MM.1S (cell line): Measurements from ENCODE around the gene MPPED1.

Experiments used
- DNase-seq: peaks from one replicate; pipeline ENCODE4 v3.0.0-alpha.2; 2015
- H2AFZ ChIP-seq: fragments of 300-600 bp; sonication (generic); 2 replicates; pipeline ENCODE4 v1.6.0; 2016; ENCODE audit warnings: antibody characterized with exemption, low read length
- H3F3A ChIP-seq: fragments of 300-600 bp; sonication (generic); 2 replicates; pipeline ENCODE4 v1.6.1; 2016; ENCODE audit warnings: mild to moderate bottlenecking, antibody characterized with exemption, low read length, moderate library complexity, mixed read lengths; ENCODE audit not compliant: insufficient read depth
- H3K27ac ChIP-seq: fragments of 300-600 bp; sonication (generic); 2 replicates; pipeline ENCODE4 v1.5.1; 2016; ENCODE audit warnings: mild to moderate bottlenecking, low read length
- H3K27me3 ChIP-seq: fragments of 300-600 bp; sonication (generic); replicated peaks from 2 replicates; pipeline ENCODE4 v1.6.0; 2016; ENCODE audit warnings: low read length; ENCODE audit not compliant: insufficient read depth
- H3K36me3 ChIP-seq: fragments of 300-600 bp; sonication (generic); replicated peaks from 2 replicates; pipeline ENCODE4 v1.6.1; 2016; ENCODE audit warnings: mild to moderate bottlenecking, low read length, mixed read lengths; ENCODE audit not compliant: insufficient read depth
- H3K4me1 ChIP-seq: fragments of 300-600 bp; sonication (generic); 2 replicates; pipeline ENCODE4 v1.6.1; 2016; ENCODE audit warnings: low read length, mixed read lengths
- H3K4me2 ChIP-seq: fragments of 300-600 bp; sonication (generic); 2 replicates; pipeline ENCODE4 v1.6.0; 2016; ENCODE audit warnings: low read depth, low read length
- H3K4me3 ChIP-seq: fragments of 300-600 bp; sonication (generic); 2 replicates; pipeline ENCODE4 v1.5.1; 2016; ENCODE audit warnings: low read length, mixed read lengths
- H3K79me2 ChIP-seq: fragments of 300-600 bp; sonication (generic); 2 replicates; pipeline ENCODE4 v1.6.1; 2016; ENCODE audit warnings: mixed run types, low read length, mixed read lengths
- H3K9ac ChIP-seq: fragments of 300-600 bp; sonication (generic); 2 replicates; pipeline ENCODE4 v1.6.1; 2016; ENCODE audit warnings: low read length, mixed read lengths
- H3K9me2 ChIP-seq: fragments of 300-600 bp; sonication (generic); replicated peaks from 2 replicates; pipeline ENCODE4 v1.6.1; 2016; ENCODE audit warnings: mild to moderate bottlenecking, low read length, mixed read lengths; ENCODE audit not compliant: insufficient read depth
- H3K9me3 ChIP-seq: fragments of 300-600 bp; sonication (generic); replicated peaks from 2 replicates; pipeline ENCODE4 v1.6.1; 2016; ENCODE audit warnings: mild to moderate bottlenecking, low read length, mixed read lengths; ENCODE audit not compliant: insufficient read depth
- H4K20me1 ChIP-seq: fragments of 300-600 bp; sonication (generic); 2 replicates; pipeline ENCODE4 v1.6.1; 2016; ENCODE audit warnings: mild to moderate bottlenecking, low read length, moderate library complexity, mixed read lengths; ENCODE audit not compliant: insufficient read depth
- CTCF ChIP-seq: fragments of 300-600 bp; sonication (generic); IDR thresholded peaks from 2 replicates; pipeline ENCODE4 v1.5.1; 2016; ENCODE audit warnings: antibody characterized with exemption, low read length, mixed read lengths
- EZH2 ChIP-seq: fragments of 300-600 bp; sonication (generic); optimal IDR thresholded peaks from 2 replicates; pipeline ENCODE3; 2017; ENCODE audit warnings: low read depth, mild to moderate bottlenecking, antibody characterized with exemption, low read length, mixed read lengths
- EZH2phosphoT487 ChIP-seq: fragments of 300-600 bp; sonication (generic); IDR thresholded peaks from 2 replicates; pipeline ENCODE4 v1.6.1; 2018; ENCODE audit warnings: antibody characterized with exemption, low read length

MPPED1 gene

DNA sequence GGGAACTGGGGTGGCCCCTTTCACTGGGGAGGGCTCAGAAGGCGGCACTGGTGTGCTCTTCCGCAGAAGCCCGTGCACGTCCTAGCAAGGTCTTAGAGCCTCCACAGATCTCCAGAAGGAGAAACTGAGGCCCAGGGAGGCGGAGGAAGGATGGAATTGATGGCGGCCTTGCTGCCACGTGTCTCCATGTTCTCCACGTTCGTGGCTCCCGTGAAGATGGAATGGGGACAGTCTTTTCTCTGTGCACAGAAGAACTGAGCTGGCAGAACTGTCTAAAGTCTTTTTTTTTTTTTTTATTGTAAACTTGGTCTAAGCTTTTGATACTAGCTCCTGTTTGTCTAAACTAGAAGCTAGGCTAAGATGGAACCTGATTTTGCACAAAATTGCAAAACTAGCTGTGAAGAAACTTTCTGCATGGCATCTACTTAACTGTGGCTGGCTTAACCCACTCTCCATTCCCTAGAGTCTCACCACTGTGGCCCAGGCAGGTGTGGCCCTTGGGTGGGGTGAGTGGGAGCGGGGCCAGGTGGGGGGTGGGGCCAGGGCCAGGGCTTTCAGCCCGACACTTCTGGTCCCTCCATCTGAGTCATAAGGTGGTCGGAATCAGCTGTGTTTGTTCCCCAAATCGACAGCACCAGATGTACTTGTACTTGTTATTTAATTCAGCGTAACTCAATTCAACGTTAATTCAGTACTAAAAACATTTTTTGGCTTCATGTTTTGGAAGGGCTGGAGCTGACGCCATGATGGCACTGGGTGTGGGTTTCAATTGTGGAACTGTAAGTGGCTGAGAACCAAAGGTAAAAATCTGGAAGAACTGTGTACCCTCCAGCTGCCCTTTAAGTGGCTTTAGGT, 120.7 kb downstream of the MPPED1 start:
- Histone ChIP-seq H3K9ac (no peak overlapping the region), H3K9me3 (no peaks in the 10 kb centered on the region)
- TF ChIP-seq CTCF (no peak), EZH2 (no peak), EZH2phosphoT487 (no peak)

GRCh38 chr22:43533156-43533530, 121.3 kb downstream of the MPPED1 start:
- Histone ChIP-seq H3K9ac (no peak overlapping the region), H4K20me1 (no peaks in the 10 kb centered on the region), H3K9me3 (no peaks in the 10 kb centered on the region), H3K9me2 (no peaks in the 10 kb centered on the region), H3K27me3 (no peaks in the 10 kb centered on the region; the same call in 1 of the 2 replicates), H3K79me2 (no peaks in the 10 kb centered on the region), H3K4me3 (no peak overlapping the region), H3K4me2 (no peak overlapping the region), H2AFZ (no peak overlapping the region), H3K4me1 (peaks cover 9% of the 10 kb centered on the region), H3K27ac (no peak overlapping the region), H3F3A (no peaks in the 10 kb centered on the region), H3K36me3 (no peaks in the 10 kb centered on the region)
- no peak for TF ChIP-seq EZH2
- no peak for TF ChIP-seq CTCF
- TF ChIP-seq EZH2phosphoT487: no peak
- no peak for DNase-seq

More for the DNA sequence above, 120.7 kb downstream of the MPPED1 start:
- no peaks in the 10 kb centered on the region for H3K9me2 ChIP-seq
- no peaks in the 10 kb centered on the region for H4K20me1 ChIP-seq
- no peaks in the 10 kb centered on the region; the same call in 1 of the 2 replicates for H3K27me3 ChIP-seq
- no peaks in the 10 kb centered on the region for H3K79me2 ChIP-seq
- H3F3A ChIP-seq: no peaks in the 10 kb centered on the region
- H3K4me2 ChIP-seq: no peak overlapping the region
- no peak for DNase-seq
- H3K27ac ChIP-seq: no peak overlapping the region
- no peaks in the 10 kb centered on the region for H3K36me3 ChIP-seq
- H2AFZ ChIP-seq: no peak overlapping the region
- H3K4me1 ChIP-seq: peaks cover 9% of the 10 kb centered on the region
- no peak overlapping the region for H3K4me3 ChIP-seq

DNA sequence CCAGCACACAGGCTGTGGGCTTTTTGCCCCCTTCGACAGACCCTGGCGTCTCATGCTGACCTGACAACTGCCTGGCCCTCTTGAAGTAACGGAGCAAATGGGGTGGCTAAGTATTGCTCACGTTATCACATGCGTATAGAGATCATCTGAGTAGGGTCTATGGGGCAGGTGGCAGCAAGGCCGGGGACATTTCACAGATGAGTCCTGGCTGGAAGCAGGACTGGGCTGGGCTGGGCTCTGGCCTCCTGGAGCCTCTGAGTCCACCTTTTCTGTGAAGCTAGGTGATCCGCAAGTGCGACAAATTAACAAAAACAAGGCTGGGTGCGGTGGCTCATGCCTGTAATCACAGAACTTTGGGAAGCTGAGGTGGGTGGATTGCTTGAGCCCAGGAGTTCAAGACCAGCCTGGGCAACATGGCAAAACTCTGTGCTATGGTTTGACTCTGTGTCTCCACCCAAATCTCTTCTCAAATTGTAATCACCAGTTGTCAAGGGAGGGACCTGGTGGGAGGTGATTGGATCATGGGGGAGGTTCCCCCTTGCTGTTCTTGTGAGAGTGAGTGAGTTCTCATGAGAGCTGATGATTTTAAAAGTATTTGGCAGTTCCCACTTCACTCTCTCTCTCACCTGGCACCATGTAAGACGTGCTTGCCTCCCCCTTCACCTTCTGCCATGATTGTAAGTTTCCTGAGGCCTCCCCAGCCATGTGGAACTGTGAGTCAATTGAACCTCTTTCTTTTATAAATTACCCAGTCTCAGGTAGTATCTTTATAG, 122.0 kb downstream of the MPPED1 start:
- Histone ChIP-seq H2AFZ (no peak overlapping the region), H3K4me1 (peaks cover 6% of the 10 kb centered on the region), H3K79me2 (no peaks in the 10 kb centered on the region), H3K9ac (no peak overlapping the region), H3K27me3 (no peaks in the 10 kb centered on the region; the same call in 1 of the 2 replicates), H3K9me2 (no peaks in the 10 kb centered on the region), H3K27ac (no peak overlapping the region), H3K4me2 (no peak overlapping the region), H3K9me3 (no peaks in the 10 kb centered on the region), H3K36me3 (no peaks in the 10 kb centered on the region), H3K4me3 (no peak overlapping the region), H3F3A (no peaks in the 10 kb centered on the region), H4K20me1 (no peaks in the 10 kb centered on the region)
- DNase-seq: no peak
- TF ChIP-seq CTCF: no peak
- no peak for TF ChIP-seq EZH2
- no peak for TF ChIP-seq EZH2phosphoT487
